Esophagus squamous epithelium (tissue), 4 donors: ENCODE data around the gene PTPRZ1.

Experiments
- POLR2A ChIP-seq, 4 donors: fragments of 450-650 bp; IDR thresholded peaks; one replicate each; pipeline ENCODE4 v1.6.1; 2017; ENCODE audit warnings: antibody characterized with exemption in 4 of 4, mild to moderate bottlenecking in 4 of 4, moderate library complexity in 3 of 4
- TF ChIP-seq, protein P1 (sequence below), 6 experiments: fragments of 450-650 bp in 4 of 6; fragments of 200-600 bp in 2 of 6; sonication (generic) in 2 of 6; IDR thresholded peaks; one replicate each; pipeline ENCODE4 v1.5.1; 2016 to 2019; ENCODE audit warnings: antibody characterized with exemption in 6 of 6, mild to moderate bottlenecking in 4 of 6, moderate library complexity in 4 of 6

- TF ChIP-seq, protein P1, sequence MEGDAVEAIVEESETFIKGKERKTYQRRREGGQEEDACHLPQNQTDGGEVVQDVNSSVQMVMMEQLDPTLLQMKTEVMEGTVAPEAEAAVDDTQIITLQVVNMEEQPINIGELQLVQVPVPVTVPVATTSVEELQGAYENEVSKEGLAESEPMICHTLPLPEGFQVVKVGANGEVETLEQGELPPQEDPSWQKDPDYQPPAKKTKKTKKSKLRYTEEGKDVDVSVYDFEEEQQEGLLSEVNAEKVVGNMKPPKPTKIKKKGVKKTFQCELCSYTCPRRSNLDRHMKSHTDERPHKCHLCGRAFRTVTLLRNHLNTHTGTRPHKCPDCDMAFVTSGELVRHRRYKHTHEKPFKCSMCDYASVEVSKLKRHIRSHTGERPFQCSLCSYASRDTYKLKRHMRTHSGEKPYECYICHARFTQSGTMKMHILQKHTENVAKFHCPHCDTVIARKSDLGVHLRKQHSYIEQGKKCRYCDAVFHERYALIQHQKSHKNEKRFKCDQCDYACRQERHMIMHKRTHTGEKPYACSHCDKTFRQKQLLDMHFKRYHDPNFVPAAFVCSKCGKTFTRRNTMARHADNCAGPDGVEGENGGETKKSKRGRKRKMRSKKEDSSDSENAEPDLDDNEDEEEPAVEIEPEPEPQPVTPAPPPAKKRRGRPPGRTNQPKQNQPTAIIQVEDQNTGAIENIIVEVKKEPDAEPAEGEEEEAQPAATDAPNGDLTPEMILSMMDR (IDR thresholded peaks at IDR 0.05), result no peak
- TF ChIP-seq POLR2A (IDR thresholded peaks at IDR 0.05), result no peak
Observed at GRCh38 chr7:121837462-121837861, 35.5 kb upstream of the PTPRZ1 start.
